Measurements from ENCODE around the gene ROBO2.

Gene ROBO2

DNA sequence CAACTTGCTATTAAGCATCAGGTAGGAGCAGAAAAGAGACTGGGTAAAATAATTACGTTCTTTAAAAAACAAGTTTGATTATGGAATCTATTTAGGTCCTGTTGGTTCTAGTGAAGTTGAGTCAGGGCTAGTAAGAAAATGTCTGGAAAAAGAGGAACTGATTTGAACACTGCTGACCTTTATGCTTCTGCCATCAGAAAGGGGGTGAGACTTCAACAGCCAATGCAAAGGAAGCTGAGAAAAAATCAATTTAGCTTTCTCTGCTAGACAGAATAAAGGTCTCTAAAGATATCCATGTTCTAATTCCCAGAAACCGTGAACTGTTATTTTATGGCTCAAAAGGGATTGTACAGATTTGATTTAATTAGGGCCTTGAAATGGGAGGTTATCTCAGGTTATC lies 157.5 kb downstream of the ROBO2 start:
- Histone ChIP-seq H3K27me3 (no peaks in the 10 kb centered on the region), H3K9me3 (no peaks in the 10 kb centered on the region), H3K4me1 (no peaks in the 10 kb centered on the region), H3K4me3 (ENCODE audit: low read depth, low read length) (no peak overlapping the region), H3K36me3 (no peaks in the 10 kb centered on the region)
- TF ChIP-seq CTCF (IDR thresholded peaks at IDR 0.05; ENCODE audit: low read depth, low read length) = no peak
- no peak for DNase-seq

- Histone ChIP-seq H3K4me3 (ENCODE audit: low read depth, low read length) (no peak overlapping the region), H3K4me1 (no peaks in the 10 kb centered on the region), H3K9me3 (no peaks in the 10 kb centered on the region), H3K36me3 (no peaks in the 10 kb centered on the region), H3K27me3 (no peaks in the 10 kb centered on the region)
- no peak for TF ChIP-seq CTCF (IDR thresholded peaks at IDR 0.05; ENCODE audit: low read depth, low read length)
- DNase-seq = no peak
These were observed 164.0 kb downstream of the ROBO2 start for GRCh38 chr3:77203851-77204250.

DNA sequence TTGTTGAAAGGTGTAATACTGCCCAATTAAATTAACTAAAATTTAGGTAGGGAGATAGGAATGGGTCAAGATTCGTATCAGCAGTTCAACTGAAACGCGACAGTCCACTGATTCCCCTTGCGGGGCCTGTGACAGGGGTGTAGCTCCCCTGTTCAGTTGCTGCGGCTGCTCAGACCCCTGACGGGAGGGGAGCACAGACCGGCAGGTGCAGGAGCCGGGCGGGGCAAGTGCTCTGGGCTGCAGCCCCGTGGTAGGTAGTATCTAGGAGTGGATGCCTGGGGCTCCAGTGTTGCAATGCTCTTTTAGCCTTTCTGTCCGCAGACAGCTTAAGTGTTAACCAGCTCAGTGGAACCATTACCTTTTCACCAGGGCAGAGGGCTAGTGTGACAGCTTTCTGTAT lies 164.9 kb downstream of the ROBO2 start:
- Histone ChIP-seq H3K4me3 (ENCODE audit: low read depth, low read length) (no peak overlapping the region), H3K9me3 (no peaks in the 10 kb centered on the region), H3K4me1 (no peaks in the 10 kb centered on the region), H3K27me3 (no peaks in the 10 kb centered on the region), H3K36me3 (no peaks in the 10 kb centered on the region)
- no peak for DNase-seq
- TF ChIP-seq CTCF (IDR thresholded peaks at IDR 0.05; ENCODE audit: low read depth, low read length) = no peak

DNA sequence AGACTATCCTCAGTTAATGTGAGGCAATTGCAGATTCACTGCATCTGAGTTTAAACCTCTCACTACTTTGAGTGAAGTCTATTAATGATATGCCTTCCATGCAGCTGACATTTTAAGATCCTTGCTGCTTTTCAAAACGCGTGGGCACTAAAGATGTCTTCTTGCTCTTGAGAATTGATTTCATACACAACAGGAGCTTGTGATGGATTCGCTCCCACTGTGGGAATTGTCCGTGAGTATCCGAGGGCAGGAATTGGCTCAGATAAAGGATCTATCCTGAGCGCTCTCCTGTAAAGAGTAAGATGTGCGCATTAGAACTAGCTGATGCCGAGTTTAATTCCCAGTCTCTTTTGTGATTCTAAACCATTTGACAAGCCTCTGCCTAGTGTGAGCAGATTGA lies 167.9 kb downstream of the ROBO2 start:
- Histone ChIP-seq H3K4me1 (no peaks in the 10 kb centered on the region), H3K27me3 (no peaks in the 10 kb centered on the region), H3K9me3 (no peaks in the 10 kb centered on the region), H3K36me3 (no peaks in the 10 kb centered on the region), H3K4me3 (ENCODE audit: low read depth, low read length) (no peak overlapping the region)
- no peak for DNase-seq
- TF ChIP-seq CTCF (IDR thresholded peaks at IDR 0.05; ENCODE audit: low read depth, low read length) = no peak

DNA sequence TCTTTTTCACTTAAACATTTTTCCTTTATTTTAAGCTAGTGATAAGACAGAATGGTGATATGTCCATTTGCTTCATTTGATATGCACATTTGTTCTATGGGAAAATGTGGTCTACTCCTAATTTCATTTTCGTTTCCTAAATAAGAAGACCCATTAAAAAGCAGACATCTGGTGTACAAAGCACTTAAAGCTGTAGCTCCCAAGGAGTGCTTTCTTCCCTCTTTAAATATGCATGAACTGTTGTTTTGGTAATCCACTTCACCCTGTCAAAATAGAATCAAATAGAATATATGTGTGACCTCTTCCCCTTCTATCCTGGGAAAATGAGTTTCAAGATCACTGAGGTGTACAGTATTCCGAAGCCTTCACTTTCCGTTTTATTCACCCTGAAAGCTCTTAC lies 182.8 kb downstream of the ROBO2 start:
- TF ChIP-seq CTCF (IDR thresholded peaks at IDR 0.05; ENCODE audit: low read depth, low read length) = no peak
- H3K36me3 ChIP-seq = no peaks in the 10 kb centered on the region
- H3K27me3 ChIP-seq = no peaks in the 10 kb centered on the region
- DNase-seq = no peak
- peaks cover 9% of the 10 kb centered on the region; the same call in 1 of the 2 replicates for H3K4me1 ChIP-seq
- no peak overlapping the region for H3K4me3 ChIP-seq (ENCODE audit: low read depth, low read length)
- H3K9me3 ChIP-seq = no peaks in the 10 kb centered on the region; the same call in 1 of the 2 replicates

GRCh38 chr3:77227567-77227966 lies 187.7 kb downstream of the ROBO2 start:
- peaks cover 3% of the 10 kb centered on the region; the same call in 1 of the 2 replicates for H3K4me1 ChIP-seq
- H3K9me3 ChIP-seq = no peaks in the 10 kb centered on the region; the same call in 1 of the 2 replicates
- H3K27me3 ChIP-seq = no peaks in the 10 kb centered on the region
- H3K36me3 ChIP-seq = no peaks in the 10 kb centered on the region
- no peak for DNase-seq
- H3K4me3 ChIP-seq (ENCODE audit: low read depth, low read length) = no peak overlapping the region
- TF ChIP-seq CTCF (IDR thresholded peaks at IDR 0.05; ENCODE audit: low read depth, low read length) = no peak
